A673 (cell line): ENCODE measurements around the gene BOK.

Source experiments
- EZH2 ChIP-seq: fragments of 200-600 bp; sonication (generic); IDR thresholded peaks from 2 replicates; pipeline ENCODE4 v1.6.1; 2017; ENCODE audit warnings: borderline replicate concordance, low read depth, mild to moderate bottlenecking, mixed read lengths, antibody characterized with exemption, low read length; ENCODE audit not compliant: poor library complexity, severe bottlenecking
- TF ChIP-seq, protein P1 (sequence below): fragments of 300-800, 200-600 bp; sonication (generic); conservative IDR thresholded peaks from 2 replicates; pipeline ENCODE4 v1.5.1; 2017; ENCODE audit warnings: low read depth, mild to moderate bottlenecking, antibody characterized with exemption, low read length, moderate library complexity, mixed read lengths

GRCh38 chr2:241534701-241535375 is 23.7 kb upstream of the BOK start:
- TF ChIP-seq, protein P1, sequence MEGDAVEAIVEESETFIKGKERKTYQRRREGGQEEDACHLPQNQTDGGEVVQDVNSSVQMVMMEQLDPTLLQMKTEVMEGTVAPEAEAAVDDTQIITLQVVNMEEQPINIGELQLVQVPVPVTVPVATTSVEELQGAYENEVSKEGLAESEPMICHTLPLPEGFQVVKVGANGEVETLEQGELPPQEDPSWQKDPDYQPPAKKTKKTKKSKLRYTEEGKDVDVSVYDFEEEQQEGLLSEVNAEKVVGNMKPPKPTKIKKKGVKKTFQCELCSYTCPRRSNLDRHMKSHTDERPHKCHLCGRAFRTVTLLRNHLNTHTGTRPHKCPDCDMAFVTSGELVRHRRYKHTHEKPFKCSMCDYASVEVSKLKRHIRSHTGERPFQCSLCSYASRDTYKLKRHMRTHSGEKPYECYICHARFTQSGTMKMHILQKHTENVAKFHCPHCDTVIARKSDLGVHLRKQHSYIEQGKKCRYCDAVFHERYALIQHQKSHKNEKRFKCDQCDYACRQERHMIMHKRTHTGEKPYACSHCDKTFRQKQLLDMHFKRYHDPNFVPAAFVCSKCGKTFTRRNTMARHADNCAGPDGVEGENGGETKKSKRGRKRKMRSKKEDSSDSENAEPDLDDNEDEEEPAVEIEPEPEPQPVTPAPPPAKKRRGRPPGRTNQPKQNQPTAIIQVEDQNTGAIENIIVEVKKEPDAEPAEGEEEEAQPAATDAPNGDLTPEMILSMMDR: no peak
- no peak for TF ChIP-seq EZH2
